Activated CD4-positive, alpha-beta T cell treated with anti-CD3 and anti-CD28 coated beads, Interleukin-2, amount 10 ng/mL, durations not matched to agents 7 days and 5 days (primary cell): ENCODE measurements around the gene BTBD1. TPM values are rescaled to one million over a fixed set of nuclear protein-coding genes. Genes with fewer than 3 reads are reported as not detected.
A peak's percentile ranks its signal among the peaks of the same experiment; 100 is the strongest.
"Not testable (repeated sequence)": the region's sequence is repeated elsewhere in the genome, so short reads cannot be mapped to it uniquely, and the experiment has no call there.

Experiments
- CTCF ChIA-PET: fragments of 350-600 bp; sonication (Branson Sonifier 250); formaldehyde crosslinking; loops from one replicate; lab custom pipeline; 2021; ENCODE audit warnings: antibody characterized with exemption; lab: Charles Lee
- POLR2A ChIA-PET: fragments of 350-600 bp; sonication (Branson Sonifier 250); formaldehyde crosslinking; loops from one replicate; lab custom pipeline; 2021; ENCODE audit warnings: antibody characterized with exemption; lab: Charles Lee
- DNase-seq: peaks from one replicate; pipeline ENCODE4 v3.0.0-alpha.2; 2020
- H3K27ac Mint-ChIP-seq: one replicate; pipeline ENCODE4 v1.8.0; 2021; ENCODE audit warnings: mild to moderate bottlenecking, moderate library complexity, mixed read lengths
- H3K27me3 Mint-ChIP-seq: one replicate; pipeline ENCODE4 v1.8.0; 2021; ENCODE audit warnings: mixed read lengths
- H3K36me3 Mint-ChIP-seq: one replicate; pipeline ENCODE4 v1.8.0; 2021; ENCODE audit warnings: low read depth, mixed read lengths
- H3K4me1 Mint-ChIP-seq: one replicate; pipeline ENCODE4 v1.8.0; 2021; ENCODE audit warnings: mixed read lengths
- H3K4me3 Mint-ChIP-seq: one replicate; pipeline ENCODE4 v1.8.0; 2021; ENCODE audit warnings: mild to moderate bottlenecking, moderate library complexity, mixed read lengths
- H3K9me3 Mint-ChIP-seq: one replicate; pipeline ENCODE4 v1.8.0; 2021; ENCODE audit warnings: mixed read lengths
- total RNA-seq, 2 experiments: library from RNA; stranded (reverse); gene quantifications; one replicate each; pipeline ENCODE4 v1.2.3, GENCODE V29; 2021

BTBD1 gene
- total RNA-seq, 2 experiments from 2014 or later = 50.4 to 61.0 TPM

DNA sequence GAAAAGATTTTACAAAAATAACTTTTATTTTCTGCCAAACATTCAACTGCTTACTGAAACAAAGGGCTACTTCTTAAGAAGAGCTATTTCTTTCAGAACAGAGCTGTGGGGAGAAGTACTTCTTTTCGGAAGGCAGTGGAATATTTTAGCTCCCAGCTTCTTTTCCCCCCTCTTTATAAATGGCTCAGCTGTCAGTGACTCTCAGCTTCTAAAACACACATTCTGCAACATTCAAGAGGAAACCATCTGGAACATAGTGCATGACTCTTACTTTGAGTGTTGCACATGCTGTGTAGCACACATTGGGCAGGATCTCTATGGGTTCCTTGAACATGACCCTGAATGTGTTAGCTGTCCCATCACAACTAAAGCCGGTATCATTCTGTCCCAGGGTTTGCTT is 48.6 kb downstream of the BTBD1 start:
- no peak for DNase-seq
- Mint-ChIP-seq H3K27me3 (no peaks in the 10 kb centered on the region), H3K27ac (no peak overlapping the region), H3K9me3 (no peaks in the 10 kb centered on the region), H3K4me3 (no peak overlapping the region), H3K36me3 (peaks cover 28% of the 10 kb centered on the region), H3K4me1 (peaks cover 13% of the 10 kb centered on the region)
- ChIA-PET POLR2A (no interaction called here), CTCF (interaction anchor here (1.4 kb wide), 1 partner anchor 22 kb away, joined by 3 read pairs; no protein-coding TSS in a partner anchor)

DNA sequence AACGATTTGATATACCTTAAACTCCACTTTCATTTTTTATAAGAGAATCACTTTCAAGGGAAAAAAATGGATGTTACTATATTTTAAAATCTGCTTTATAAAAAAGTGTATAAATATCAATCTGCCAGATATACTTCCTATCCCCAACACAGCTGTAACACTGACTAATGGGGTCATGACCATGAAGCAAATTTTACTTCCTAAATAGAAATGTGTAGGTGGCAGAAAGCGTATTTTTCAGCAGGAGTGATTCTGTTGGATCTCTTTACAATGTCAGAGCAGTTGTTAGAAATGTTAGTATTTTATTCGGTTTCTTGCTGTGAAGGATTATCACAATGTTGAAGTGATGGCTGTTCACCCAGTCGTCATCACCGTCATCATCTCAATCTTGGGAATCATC is 50.1 kb downstream of the BTBD1 start:
- ChIA-PET CTCF (interaction anchor here (1.4 kb wide), 1 partner anchor 21 kb away, joined by 3 read pairs; no protein-coding TSS in a partner anchor), POLR2A (no interaction called here)
- no peak for DNase-seq
- Mint-ChIP-seq H3K27ac (no peak overlapping the region), H3K9me3 (no peaks in the 10 kb centered on the region), H3K4me3 (no peak overlapping the region), H3K27me3 (no peaks in the 10 kb centered on the region), H3K36me3 (peaks cover 28% of the 10 kb centered on the region), H3K4me1 (peaks cover 26% of the 10 kb centered on the region)

DNA sequence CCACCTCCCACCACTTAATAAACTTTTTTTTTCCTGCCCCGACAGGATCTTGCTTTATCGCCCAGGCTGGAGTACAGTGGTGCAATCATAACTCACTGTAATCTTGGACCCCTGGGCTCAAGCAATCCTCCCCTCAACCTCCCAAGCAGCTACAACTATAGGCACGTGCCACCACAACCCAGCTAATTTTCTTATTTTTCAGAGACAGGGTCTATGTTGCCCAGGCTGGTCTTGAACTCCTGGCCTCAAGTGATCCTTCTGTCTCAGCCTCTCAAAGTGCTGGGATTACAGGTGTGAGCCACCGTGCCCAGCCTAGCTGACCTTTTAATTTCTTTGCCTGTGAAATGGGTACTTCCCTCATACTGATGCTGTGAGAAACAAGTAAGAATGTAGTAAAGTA is 51.7 kb downstream of the BTBD1 start:
- no peak for DNase-seq
- Mint-ChIP-seq H3K27ac (no peak overlapping the region), H3K4me3 (no peak overlapping the region), H3K27me3 (no peaks in the 10 kb centered on the region), H3K9me3 (no peaks in the 10 kb centered on the region), H3K36me3 (peaks cover 28% of the 10 kb centered on the region), H3K4me1 (peaks cover 33% of the 10 kb centered on the region)
- ChIA-PET POLR2A (no interaction called here), CTCF (no interaction called here)

DNA sequence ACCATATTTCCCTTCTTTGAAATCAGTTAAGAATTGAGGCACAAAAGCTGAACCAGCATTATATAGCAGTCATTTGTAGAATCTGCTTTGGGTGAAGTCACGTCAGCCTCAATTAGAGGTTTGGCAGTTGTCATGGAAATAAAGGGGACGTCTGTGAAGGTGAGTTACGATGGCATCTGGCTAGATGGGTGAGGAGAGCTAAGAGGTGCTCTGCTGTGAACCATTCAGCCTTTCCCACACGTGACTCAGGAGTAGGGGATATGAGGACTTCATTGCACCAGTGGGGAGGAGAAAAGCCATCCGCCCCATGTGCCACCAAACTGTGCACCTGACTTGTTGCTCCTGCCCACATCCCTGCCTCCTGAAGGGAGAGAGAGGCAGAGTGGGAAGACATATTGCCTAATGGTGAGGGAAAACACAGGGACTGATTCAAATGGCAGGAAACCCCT is 52.8 kb downstream of the BTBD1 start:
- no peak overlapping the region for H3K4me3 Mint-ChIP-seq
- CTCF ChIA-PET = no interaction called here
- POLR2A ChIA-PET = no interaction called here
- no peak overlapping the region for H3K27ac Mint-ChIP-seq
- H3K9me3 Mint-ChIP-seq = no peaks in the 10 kb centered on the region
- no peaks in the 10 kb centered on the region for H3K27me3 Mint-ChIP-seq
- DNase-seq = no peak
- H3K4me1 Mint-ChIP-seq = peaks cover 43% of the 10 kb centered on the region
- peaks cover 33% of the 10 kb centered on the region for H3K36me3 Mint-ChIP-seq

DNA sequence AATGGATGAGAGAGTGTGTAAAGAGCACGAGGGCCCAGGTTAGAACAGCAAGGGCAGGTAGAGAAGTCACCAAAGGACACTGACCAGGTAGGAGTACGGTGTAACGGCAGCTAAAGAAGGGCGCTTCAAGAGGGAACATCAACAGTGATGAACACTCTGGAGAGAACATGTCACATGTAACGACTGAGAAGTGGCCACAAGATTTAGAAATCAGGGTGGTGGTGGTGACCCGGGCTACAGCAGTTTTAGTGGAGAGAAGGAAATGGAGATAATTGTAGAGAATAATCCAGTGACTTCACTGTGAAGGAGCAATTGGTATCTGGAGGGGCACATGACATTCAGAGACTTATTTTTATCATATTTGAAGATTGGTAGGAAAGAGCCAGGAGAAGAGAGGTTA is 54.4 kb downstream of the BTBD1 start:
- peaks cover 30% of the 10 kb centered on the region for H3K36me3 Mint-ChIP-seq
- H3K9me3 Mint-ChIP-seq = no peaks in the 10 kb centered on the region
- ChIA-PET CTCF (interaction anchor here (1.9 to 5.4 kb wide), 2 partner anchors 9 to 472 kb away, joined by 8 to 24 read pairs; partner anchors contain the start of gene RPS17), POLR2A (no interaction called here)
- H3K4me3 Mint-ChIP-seq = peak overlapping the region; percentile 98
- H3K27ac Mint-ChIP-seq = peak overlapping the region; percentile 95
- no peaks in the 10 kb centered on the region for H3K27me3 Mint-ChIP-seq
- peaks cover 45% of the 10 kb centered on the region for H3K4me1 Mint-ChIP-seq
- no peak for DNase-seq

DNA sequence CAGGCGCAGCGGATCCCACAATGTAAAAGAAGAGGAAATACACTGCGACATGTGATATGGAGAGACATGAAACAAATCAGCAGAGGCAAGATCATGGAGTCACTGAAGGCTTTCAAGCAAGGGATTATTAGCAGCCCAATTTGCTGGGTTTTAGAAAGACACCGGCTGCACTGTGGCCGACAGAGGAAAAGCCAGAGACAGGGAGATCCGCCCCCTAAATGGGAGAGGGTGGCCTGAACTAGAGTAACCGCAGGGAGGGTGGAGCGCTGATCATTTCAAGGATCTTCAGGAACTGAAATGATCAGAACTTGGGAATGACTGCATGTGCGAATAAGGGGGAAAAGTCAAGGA is 55.0 kb downstream of the BTBD1 start:
- Mint-ChIP-seq H3K27me3 (no peaks in the 10 kb centered on the region), H3K36me3 (peaks cover 29% of the 10 kb centered on the region), H3K4me1 (peaks cover 47% of the 10 kb centered on the region), H3K27ac (peak overlapping the region; percentile 95), H3K4me3 (peak overlapping the region; percentile 98), H3K9me3 (no peaks in the 10 kb centered on the region)
- no peak for DNase-seq
- CTCF ChIA-PET = interaction anchor here (0.6 to 5.4 kb wide), 12 partner anchors 9 to 542 kb away, joined by 3 to 24 read pairs (median 4); partner anchors contain the start of genes RAMAC and RPS17
- POLR2A ChIA-PET = no interaction called here

DNA sequence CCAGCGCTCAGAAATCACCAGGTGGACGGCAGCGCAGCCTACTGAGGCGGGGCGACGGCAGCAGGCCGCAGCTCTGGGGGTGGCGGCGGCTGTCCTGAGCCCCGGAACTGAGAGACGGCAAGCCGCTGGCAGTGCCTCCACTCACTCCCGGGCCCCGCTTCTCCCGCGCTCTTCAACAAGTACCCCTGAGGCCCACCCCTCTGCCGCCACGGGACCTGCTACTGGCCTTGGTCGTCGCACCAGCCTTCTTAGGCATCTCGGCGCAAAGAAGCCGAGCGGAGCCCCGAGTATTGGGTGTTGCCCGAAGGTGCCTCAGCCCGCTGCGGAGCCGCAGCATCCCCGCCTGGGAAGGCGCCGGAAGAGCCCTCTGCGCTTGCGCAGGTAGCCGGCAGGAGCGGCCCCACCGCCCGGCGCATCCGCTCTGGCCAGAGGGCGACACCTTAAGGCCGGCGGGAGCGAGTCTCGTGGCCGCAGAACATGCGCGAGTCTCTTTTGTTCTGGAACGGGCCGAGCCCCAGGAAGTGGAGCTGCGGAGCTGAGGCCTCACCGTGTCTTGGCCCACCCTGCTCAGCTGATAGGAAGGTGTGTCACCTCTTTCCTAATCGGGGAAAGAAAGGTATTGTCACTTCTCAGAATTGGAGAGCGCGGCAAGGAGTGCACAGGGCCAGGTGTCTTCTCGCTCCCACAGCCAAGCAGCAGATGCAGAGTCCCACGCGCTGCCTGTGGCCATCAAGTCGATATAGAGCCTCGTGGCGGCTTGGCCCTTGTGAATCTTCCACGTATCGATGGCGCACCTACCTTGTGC is 55.6 kb downstream of the BTBD1 start, which contains the start of gene C15orf40:
C15orf40 (minus strand) TSS at position 369 of the 805 bp plus-strand sequence; CDS start at position 337, 32 bp downstream.
- no peaks in the 10 kb centered on the region for H3K27me3 Mint-ChIP-seq
- H3K4me3 Mint-ChIP-seq = peak within 1 kb of the TSS; percentile 98
- ChIA-PET CTCF (interaction anchor here (0.6 to 5.4 kb wide), 22 partner anchors 10 to 542 kb away, joined by 3 to 24 read pairs (median 4); partner anchors contain the start of genes RAMAC and RPS17), POLR2A (interaction anchor here (1.0 kb wide), 1 partner anchor 19 kb away, joined by 3 read pairs; no protein-coding TSS in a partner anchor)
- H3K27ac Mint-ChIP-seq = peak within 1 kb of the TSS; percentile 95
- H3K4me1 Mint-ChIP-seq = peaks cover 47% of the 10 kb centered on the region
- H3K9me3 Mint-ChIP-seq = no peaks in the 10 kb centered on the region
- H3K36me3 Mint-ChIP-seq = peaks cover 28% of the 10 kb centered on the region
- DNase-seq = peak; percentile 80

DNA sequence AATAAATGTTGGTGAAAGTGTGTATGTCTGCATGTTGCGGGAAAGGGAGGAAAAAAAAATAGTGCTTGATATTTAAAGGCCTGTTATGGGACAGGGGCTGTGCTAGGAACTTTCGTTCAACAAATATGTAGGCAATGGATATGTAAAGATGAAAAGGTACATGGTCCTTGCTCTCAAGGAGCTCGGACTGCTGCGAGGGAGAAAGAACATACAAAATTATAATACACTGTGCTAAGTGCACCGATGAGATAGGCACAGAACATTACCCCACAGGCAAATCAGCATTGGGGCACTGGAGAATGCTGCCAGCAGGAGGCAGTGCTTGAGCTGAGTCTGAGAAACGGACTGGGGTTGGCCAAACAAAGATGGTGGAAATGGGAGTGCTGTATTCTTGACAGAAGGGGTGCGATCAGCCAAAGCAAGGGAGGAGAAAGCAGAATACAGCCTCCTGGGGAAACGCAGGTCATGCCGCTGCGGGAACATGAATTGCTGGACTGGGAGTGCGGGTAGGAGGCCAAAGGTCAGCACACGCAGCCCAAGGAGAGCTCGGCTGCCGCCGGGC is 56.3 kb downstream of the BTBD1 start:
- Mint-ChIP-seq H3K36me3 (peaks cover 26% of the 10 kb centered on the region), H3K27me3 (no peaks in the 10 kb centered on the region), H3K27ac (peak overlapping the region; percentile 95), H3K4me3 (peak overlapping the region; percentile 98), H3K4me1 (peaks cover 47% of the 10 kb centered on the region), H3K9me3 (no peaks in the 10 kb centered on the region)
- ChIA-PET CTCF (interaction anchor here (0.6 to 5.4 kb wide), 19 partner anchors 9 to 470 kb away, joined by 3 to 24 read pairs (median 4); partner anchors contain the start of genes RAMAC and RPS17), POLR2A (interaction anchor here (1.0 kb wide), 1 partner anchor 18 kb away, joined by 3 read pairs; no protein-coding TSS in a partner anchor)
- DNase-seq = peak; percentile 87

DNA sequence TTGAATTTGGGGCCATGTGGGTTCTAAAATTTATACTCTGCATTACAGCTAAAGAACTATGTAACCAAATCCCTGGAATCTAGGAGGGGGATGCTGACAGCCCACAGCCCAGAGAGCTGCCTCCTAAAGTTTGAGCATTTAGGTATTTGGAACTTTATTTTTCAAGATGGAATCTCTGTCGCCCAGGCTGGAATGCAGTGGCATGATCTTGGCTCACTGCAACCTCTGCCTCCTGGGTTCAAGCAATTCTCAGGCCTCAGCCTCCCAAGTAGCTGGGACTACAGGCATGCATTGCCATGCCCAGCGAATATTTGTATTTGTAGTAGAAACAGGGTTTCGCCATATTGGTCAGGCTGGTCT is 66.4 kb downstream of the BTBD1 start:
- H3K4me3 Mint-ChIP-seq, DNase-seq, H3K9me3 Mint-ChIP-seq, H3K4me1 Mint-ChIP-seq, H3K36me3 Mint-ChIP-seq, H3K27me3 Mint-ChIP-seq, H3K27ac Mint-ChIP-seq, POLR2A ChIA-PET: not testable (repeated sequence)
- CTCF ChIA-PET = interaction anchor here (0.8 to 2.1 kb wide), 14 partner anchors 10 to 469 kb away, joined by 3 to 16 read pairs (median 3); partner anchors contain the start of genes C15orf40 and RAMAC

DNA sequence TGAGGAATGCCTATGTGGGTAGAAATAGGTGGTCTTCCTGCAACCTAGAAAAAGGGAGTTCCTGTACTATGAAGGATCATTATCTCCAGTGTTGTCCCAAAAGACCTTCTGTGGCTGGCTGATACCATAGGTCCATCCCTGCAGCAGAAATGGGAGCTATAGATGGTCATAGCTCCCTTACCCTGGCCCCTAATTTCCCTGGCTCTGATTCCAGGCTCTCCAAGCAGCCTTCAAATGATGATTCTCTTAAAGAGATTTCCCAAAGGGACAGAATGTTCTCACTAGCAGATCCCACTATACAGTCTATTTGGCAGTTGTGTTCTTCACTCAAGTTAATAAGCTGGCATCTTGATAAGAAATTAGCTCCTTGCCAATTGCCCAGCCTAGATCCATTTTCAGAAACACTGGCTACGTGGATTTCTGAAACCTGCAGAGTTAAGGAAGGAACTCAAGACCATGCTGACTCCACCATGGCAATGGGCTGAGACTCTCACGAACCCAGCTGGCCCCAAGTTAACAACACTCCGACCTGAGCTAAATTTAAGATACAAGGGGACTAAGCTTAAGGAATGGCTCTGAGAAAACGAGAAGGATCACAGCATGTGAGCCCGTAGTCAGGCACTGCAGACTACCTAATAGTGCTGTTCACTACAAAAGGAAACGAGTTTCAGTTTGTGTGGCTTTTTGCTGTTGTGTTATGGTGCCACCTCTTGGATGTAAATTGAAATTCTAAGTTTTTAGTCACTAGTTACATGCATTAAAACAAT is 67.0 kb downstream of the BTBD1 start:
- Mint-ChIP-seq H3K9me3 (no peaks in the 10 kb centered on the region), H3K36me3 (peaks cover 4% of the 10 kb centered on the region), H3K4me1 (peaks cover 8% of the 10 kb centered on the region), H3K27ac (peak overlapping the region; percentile 47), H3K4me3 (peak overlapping the region; percentile 49), H3K27me3 (no peaks in the 10 kb centered on the region)
- ChIA-PET CTCF (interaction anchor here (0.8 to 2.1 kb wide), 15 partner anchors 11 to 468 kb away, joined by 3 to 16 read pairs (median 3); partner anchors contain the start of genes C15orf40 and RAMAC), POLR2A (no interaction called here)
- DNase-seq = peak; percentile 59

DNA sequence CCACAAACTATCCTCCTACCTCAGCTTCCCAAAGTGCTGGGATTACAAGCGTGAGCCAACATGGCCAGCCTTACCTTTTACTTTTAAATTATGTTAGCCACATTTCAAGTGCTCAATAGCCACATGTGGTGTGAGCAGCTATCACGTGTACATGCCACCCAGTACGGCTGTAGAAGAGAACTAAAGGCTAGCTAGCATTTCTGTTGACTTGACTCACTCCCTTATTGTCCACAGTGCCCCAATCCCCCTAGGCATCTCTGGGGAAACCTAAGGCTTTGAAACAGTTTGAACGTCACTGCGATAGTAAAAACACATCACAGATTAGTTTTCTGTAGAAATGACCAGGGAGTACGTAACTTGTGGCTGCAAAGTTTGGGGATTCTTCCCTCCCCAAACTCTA is 67.6 kb downstream of the BTBD1 start:
- H3K27ac Mint-ChIP-seq = no peak overlapping the region
- H3K27me3 Mint-ChIP-seq = no peaks in the 10 kb centered on the region

DNA sequence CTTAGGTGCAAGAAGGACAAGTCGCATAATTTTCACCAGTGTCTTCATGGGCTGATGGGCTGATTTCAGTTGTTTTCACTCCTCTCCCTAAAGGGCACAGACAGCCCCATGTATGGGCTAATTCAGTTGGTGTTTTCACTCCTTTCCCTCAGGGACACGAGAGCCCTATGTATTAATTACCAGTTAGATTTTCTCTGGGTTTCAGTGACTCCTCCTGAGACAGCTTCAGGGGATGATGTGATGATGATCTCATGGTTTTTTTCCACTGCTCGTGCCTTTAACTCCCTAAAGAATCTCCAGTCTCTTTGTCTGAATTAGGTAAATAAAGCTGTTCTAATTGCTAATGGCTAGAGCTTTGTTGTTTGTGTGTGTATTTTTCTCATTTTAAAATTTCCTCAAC is 71.1 kb downstream of the BTBD1 start:
- H3K36me3 Mint-ChIP-seq = peaks cover 3% of the 10 kb centered on the region
- H3K4me1 Mint-ChIP-seq = peaks cover 8% of the 10 kb centered on the region
- no peak overlapping the region for H3K27ac Mint-ChIP-seq
- no peaks in the 10 kb centered on the region for H3K9me3 Mint-ChIP-seq
- ChIA-PET POLR2A (interaction anchor here (1.0 kb wide), 1 partner anchor 10 kb away, joined by 4 read pairs; the partner anchor contains the start of gene RAMAC), CTCF (interaction anchor here (1.4 to 1.5 kb wide), 2 partner anchors 10 to 22 kb away, joined by 3 read pairs; partner anchors contain the start of gene RAMAC)
- no peak overlapping the region for H3K4me3 Mint-ChIP-seq
- H3K27me3 Mint-ChIP-seq = no peaks in the 10 kb centered on the region
- no peak for DNase-seq

More for the DNA sequence above, 67.6 kb downstream of the BTBD1 start:
- H3K9me3 Mint-ChIP-seq = no peaks in the 10 kb centered on the region
- CTCF ChIA-PET = interaction anchor here (0.9 to 2.1 kb wide), 8 partner anchors 11 to 468 kb away, joined by 3 to 16 read pairs (median 7); partner anchors contain the start of genes C15orf40 and RAMAC
- no peaks in the 10 kb centered on the region for H3K36me3 Mint-ChIP-seq
- POLR2A ChIA-PET = no interaction called here
- peaks cover 8% of the 10 kb centered on the region for H3K4me1 Mint-ChIP-seq
- no peak for DNase-seq
- no peak overlapping the region for H3K4me3 Mint-ChIP-seq
